Islet of Langerhans (tissue), 1 donor: ENCODE data around the gene C3orf18.

Experiments used
- FAIRE-seq: peaks from one replicate; lab custom pipeline; 2011; peaks lifted over from hg19 to GRCh38; lab: Jason Lieb, UNC

The C3orf18 gene

GRCh38 chr3:50567386-50568167 is at the start of gene C3orf18:
TSS of gene C3orf18 (minus strand) at chr3:50567747. CDS start at chr3:50565699, 2,048 bp downstream.
- FAIRE-seq: no peak

- no peak for FAIRE-seq
These were observed 49.2 kb upstream of the C3orf18 start for GRCh38 chr3:50616770-50617095.

- no peak for FAIRE-seq
These were observed 48.6 kb upstream of the C3orf18 start for GRCh38 chr3:50616003-50616769.

GRCh38 chr3:50615190-50615589 is 47.6 kb upstream of the C3orf18 start:
- no peak for FAIRE-seq

- FAIRE-seq: no peak
These were observed 45.7 kb upstream of the C3orf18 start for GRCh38 chr3:50612970-50613846.

DNA sequence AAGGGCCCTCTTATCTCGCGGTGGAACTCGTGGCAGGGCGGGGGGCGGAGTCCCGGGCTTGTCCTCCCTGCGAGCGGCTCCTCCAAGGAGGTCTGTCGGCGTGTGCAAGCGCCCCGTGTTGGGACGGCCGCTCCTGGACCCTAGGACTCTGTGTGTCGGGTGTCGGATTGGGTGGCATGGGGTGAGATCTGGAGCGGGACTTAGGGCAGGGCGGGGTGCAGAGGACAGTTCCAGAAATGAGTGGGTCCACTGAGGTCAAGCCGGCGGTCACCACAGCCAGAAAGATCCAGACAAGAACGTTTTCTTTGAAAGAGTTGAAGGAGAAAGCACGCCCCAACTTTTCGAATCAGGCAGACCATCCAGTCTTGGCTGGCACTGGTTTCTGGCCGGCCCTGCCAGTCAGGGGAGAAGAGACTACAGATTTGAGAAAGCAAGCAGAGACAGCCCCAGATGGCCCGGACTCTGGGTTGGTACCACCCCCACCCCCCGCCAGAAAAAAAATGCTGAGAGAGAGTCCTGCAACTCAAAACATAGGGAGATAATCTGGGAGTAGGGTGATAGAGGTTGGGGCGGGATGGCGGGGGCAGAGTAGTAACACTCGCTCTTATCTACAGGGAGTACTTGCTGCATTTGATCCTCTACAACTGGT is 44.8 kb upstream of the C3orf18 start:
- FAIRE-seq: no peak

GRCh38 chr3:50611464-50612233 is 44.1 kb upstream of the C3orf18 start, which contains the start of gene CISH:
TSS of gene CISH (minus strand) at chr3:50611774. CDS start at chr3:50611650, 124 bp downstream.
- no peak for FAIRE-seq

DNA sequence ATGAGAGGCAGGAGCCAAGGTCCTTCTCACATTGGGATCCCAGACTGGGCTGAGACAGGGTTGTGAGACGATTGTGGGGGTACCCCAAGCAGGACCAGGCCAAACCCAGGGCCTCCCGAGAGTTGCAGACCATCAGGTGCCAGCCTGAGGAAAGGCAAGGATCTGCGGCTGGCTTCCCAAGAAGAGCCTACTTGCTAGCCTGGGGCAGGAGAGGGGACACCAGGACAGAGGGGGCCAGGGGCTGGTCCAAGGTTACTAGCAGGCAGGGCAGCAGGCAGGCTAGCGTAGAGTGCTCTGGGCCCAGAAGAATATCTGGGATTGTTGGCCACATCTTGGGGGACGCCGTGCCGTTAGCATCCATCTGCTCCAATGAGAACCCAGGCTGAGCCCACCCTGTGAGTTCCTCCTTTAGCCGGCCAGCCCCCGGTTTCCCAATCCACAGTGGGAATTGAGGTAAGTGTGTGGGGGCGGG is 43.5 kb upstream of the C3orf18 start:
- no peak for FAIRE-seq

DNA sequence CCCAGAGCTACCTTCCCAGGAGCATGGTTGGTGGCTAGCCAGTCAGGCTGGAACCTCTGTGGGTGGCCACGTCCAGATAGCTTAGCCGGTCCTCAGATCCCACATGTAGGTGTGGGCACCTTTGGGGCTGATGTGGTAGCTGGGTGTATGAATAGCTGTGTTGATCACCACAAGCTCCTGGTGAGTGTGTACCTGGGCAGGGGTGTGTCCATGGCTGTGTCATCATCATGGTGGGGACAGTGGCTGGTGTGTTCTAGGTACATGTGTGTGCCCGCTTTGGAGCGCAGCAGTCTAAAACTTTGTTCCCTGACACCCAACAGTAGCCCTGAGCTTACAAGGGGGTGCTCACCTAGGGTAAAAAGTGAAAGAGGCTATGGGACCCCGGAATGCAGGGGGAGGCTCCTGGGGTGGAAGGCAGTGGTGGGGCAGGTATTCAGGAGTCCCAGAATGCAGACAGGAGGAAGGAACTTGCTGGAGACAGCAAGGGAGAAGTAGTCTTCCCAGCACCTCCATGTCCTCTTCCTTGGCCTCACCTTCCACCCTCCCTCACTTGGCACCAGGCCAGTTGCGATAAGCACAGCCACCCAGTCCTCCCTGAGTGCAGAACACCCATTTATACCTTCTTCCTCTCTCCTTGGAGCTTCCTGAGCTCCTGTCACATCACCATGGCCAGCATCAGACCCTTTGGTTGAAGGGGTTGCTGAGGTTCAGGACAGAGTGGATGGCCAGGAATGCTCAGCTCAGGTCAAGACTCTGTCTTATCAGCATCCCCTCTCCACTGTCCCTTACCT is 42.8 kb upstream of the C3orf18 start:
- no peak for FAIRE-seq

DNA sequence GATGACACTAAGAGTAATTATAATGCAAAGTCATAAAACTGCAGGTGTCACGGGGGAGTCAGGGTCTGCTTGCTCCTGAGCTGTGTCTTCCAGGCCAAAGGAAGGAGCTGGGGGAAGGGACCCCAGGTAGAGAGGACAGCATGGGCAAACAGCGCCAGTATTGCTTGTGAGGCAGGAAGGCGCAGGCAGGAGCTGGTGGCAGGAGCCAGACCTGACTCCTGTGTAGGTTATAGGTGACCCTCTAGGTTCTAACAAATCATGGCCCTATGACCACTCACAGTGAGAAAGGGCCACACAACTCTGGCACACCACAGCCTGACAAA is 42.2 kb upstream of the C3orf18 start:
- FAIRE-seq: no peak

DNA sequence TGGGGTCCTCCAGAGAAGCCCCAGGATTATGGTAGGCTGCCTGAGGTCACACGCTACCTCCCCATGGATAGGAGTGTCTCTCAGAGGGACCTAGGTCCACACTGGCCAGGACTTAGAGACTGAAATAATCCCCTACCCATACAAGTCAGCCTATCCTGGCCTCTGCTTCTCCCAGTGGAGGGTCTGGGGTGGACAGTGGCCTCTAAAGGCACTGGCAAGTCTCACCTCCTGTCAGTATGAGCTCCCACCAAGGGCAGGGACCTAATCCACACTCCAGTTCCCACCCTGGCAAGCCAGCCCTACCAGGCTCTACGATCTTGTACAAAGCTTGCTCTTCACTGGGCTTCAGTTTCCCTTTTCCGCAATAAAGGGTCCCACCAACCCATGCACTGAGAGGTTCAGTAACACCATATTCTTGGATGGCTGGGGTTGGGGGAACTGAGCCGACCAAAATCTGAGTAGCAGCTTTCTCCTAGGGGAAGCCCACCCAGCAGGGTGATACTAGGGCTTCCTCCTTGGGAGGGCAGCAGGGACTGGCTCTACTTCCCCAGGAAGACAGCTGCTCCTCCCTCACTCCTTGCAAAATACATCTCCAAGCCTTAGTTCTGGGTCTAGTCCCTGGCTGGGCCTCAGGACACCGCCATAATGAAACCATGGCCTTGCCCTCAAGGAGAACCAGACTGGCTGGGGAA is 41.7 kb upstream of the C3orf18 start:
- FAIRE-seq: no peak

DNA sequence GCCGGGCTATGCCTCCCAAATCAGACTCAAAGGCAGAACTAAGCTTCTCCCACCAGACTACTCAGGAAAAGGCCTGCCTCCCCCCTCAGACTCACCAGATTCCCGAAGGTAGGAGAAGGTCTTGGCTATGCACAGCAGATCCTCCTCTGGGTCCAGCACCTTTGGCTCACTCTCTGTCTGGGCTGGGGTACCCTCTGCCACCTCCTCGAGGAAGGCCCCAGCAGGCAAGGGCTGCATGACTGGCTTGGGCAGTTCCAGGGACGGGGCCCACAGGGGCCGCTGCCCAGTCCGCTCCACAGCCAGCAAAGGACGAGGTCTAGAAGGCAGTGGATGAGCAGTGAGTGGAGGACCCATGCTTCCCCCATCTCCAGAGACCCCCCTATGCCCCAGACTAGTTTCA is 40.7 kb upstream of the C3orf18 start:
- no peak for FAIRE-seq

GRCh38 chr3:50607271-50608091 is 39.9 kb upstream of the C3orf18 start:
- no peak for FAIRE-seq

GRCh38 chr3:50606596-50606995 is 39.0 kb upstream of the C3orf18 start:
- FAIRE-seq: no peak

GRCh38 chr3:50605901-50606326 is 38.4 kb upstream of the C3orf18 start:
- FAIRE-seq: no peak

- FAIRE-seq: peak; percentile 92
These were observed 37.4 kb upstream of the C3orf18 start for GRCh38 chr3:50604628-50605588.

- FAIRE-seq: no peak
These were observed 36.6 kb upstream of the C3orf18 start for GRCh38 chr3:50604110-50604621.
